GM21576 (cell line): ENCODE results near the gene ABTB2.
"Not testable (repeated sequence)": the region's sequence is repeated elsewhere in the genome, so short reads cannot be mapped to it uniquely, and the experiment has no call there.

Experiments
- ATAC-seq: cut with Tn5 transposase; IDR thresholded peaks from one replicate; pipeline ENCODE4 v1.9.1; 2021; ENCODE audit warnings: mild to moderate bottlenecking, moderate library complexity; ENCODE audit not compliant: unreplicated experiment

The ABTB2 gene

DNA sequence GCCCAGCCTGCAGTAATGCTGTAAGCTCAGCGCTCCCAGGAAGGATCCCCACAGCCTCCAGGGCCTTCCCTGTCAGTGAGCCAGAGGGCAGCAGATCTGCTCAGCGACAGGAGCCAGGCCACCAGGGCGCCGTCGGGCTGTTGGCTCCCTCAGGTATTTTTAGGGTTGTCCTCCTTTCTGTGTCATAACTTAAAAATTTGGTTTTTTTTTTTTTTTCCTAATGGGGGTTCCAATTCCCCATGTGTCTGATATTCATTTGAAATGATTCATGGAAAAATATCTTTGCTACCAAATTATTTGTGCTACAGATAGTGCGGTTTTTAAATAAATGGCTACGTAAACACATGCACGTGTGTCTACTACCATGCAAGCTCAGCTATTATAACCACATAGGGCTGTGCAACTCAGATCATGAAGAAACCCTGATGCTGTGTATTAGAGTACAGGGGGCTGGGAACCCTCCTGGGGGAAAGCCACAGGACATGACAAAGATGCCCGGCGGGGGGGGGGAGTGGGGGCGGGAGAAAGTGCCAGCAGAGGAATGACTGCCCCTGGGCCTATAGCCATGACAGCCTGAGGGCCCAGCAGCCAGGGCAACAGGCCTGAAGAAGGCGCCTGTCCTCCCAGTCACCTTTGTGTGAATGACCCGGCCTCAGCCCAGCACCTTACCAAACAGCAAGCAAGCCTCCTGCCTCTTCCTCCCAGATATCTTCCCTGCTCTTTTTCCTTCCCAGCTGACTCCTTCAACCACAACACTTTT is 163.1 kb downstream of the ABTB2 start:
- ATAC-seq: no peak

- no peak for ATAC-seq
Observed at GRCh38 chr11:34192481-34193401, 165.1 kb downstream of the ABTB2 start.

GRCh38 chr11:34191578-34191977 is 166.2 kb downstream of the ABTB2 start:
- no peak for ATAC-seq

DNA sequence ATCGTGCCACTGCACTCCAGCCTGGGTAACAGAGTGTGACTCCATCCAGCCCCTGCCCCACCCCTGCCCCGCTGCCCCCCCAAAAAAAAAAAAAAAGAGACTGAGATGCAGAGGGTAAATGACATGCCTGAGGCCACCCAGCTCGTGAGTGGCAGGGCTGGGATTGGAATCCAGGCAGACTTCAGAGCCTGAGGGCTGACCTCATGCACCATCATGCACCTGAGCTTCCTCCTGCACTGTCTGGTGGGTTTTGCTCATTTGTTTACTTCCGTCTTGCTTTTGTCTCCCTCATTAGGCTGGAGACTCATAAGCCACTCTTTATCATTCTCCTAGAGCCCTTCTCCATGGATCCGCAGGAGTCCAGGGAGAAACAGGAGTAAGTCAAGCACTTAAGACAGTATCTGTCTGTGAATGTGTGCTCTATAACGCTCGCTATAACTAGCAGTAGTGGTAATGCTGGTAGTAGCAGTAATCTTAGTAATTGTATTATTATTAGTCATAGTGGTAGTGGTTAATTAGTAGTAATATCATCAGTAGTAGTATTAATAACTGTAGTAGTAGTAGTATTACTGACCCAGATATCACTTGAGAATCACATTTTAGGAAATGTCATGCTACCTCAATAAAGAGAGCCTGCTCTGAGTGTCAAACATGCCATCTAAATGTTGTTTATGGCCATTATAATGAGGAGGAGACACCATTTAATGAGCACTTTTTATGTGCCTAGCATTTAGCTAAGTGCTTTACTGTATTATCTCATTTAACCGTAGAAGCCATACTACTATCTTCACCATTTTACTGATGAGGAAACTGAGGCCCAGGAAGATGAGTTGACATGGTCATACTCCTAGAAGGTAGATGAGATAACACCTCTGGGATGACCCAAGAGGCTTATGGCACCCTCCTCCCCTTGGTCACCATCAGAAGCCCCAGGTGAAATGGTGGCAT is 167.3 kb downstream of the ABTB2 start:
- ATAC-seq: no peak

GRCh38 chr11:34189191-34189590 is 168.6 kb downstream of the ABTB2 start:
- ATAC-seq: no peak

DNA sequence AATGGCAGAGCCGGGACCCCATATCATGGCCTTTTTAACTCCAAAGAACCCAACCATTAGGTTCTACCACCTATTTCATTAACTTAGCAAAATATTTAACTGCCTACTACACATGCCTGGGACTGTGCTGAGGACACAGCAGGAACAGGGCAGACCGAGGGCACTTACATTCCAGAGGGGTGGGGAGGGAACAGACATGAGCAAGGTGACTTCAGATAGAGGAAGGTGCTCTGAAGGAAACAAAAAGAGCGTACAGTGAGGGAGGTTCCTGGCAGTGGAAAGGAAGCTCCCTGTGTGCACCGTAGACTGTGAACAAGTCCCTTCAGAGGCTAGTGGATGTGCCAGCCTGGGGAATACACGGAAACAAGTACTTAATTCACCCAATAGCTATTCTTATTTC is 169.6 kb downstream of the ABTB2 start:
- ATAC-seq: no peak

DNA sequence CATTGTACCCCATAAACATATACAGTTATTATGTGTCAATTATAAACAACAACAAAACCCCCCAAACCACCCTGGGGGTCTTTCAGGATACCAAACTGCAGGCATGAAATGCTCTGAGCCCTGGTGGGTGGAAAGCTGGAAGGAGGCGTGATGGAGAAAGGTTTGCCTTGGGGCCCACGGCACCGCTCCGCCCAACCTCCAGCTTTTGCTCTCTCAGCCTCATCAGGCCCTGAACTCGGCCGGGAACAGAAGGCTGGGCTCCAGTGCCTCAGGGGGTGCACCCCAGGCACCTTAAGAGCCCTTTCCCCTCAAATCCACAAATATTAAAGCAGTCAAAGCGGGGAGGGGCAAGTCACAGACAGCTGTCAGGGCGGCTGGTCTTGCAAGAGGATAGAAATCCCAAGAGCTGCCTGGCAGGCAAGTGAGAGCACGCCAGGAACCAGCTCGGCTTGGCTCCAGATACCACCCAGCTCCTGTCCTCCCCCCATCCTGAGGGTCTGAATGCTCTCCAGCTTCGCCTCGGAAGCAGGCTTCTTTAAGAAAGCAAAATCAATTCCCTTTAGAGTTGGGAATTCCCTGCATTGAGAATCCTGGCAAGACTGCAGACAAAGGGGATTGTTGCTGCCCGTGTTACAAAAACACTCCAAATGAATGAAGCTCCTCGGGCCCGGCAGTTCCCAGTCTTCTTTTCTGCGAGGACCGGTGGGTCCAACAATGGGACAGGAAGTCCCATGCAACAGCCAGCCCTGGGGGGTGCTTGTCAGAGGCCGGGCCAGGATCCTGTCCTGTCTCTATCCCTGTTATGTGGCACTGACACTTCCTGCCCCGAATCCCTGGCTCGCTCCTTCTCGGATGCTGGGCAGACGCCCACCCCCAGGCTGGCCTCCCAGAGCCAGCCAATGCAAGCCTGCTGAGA is 171.6 kb downstream of the ABTB2 start:
- no peak for ATAC-seq

DNA sequence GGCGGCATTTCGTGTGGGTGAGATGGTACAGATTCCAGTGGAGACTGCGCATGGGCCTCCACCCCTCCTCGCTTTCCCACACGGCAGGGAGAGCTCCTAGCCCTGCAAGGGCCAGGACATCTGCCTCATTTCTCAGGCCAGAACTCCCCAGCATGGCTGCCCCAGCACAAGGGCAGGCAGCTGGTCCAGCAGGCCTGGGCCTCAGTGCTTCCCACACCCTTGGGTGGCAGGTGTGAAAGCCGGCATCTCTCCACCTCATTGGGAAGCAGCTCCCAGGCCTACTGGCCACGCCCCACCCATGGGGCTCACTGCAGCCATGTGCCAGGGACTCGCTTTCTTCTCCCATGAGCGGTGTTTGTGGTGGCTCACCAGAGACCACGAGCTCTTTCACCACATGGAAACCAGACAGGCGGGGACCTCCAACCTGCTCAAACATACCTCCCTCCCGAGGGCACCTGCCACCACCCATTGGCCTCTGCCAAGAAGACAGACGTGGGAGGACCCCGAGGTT is 173.2 kb downstream of the ABTB2 start:
- ATAC-seq: no peak

DNA sequence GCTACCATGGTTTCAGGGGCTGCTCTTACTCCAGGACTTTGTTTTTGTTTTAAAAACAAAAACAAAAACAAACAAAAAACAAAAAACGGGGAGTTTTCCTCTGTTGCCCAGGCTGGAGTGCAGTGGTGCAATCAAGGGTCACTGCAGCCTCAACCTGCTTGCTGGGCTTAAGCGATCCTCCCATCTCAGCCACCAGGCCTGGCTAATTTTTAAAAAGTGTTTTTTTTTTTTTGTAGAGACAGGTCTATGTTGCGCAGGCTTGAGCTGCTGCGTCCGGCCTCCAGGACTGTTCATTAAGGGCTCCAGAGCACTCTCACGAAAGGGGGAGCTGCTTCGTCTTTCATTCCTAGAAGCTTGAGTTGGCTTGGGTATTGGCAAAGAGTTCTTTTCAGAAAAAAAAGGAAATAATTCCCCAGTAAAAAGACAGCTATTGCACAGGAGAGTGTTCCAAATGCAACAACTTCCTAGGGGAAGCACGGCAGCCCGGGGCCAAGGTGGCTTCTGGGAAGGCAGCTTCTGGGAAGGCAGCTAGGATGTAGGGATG is 173.9 kb downstream of the ABTB2 start:
- ATAC-seq: no peak

DNA sequence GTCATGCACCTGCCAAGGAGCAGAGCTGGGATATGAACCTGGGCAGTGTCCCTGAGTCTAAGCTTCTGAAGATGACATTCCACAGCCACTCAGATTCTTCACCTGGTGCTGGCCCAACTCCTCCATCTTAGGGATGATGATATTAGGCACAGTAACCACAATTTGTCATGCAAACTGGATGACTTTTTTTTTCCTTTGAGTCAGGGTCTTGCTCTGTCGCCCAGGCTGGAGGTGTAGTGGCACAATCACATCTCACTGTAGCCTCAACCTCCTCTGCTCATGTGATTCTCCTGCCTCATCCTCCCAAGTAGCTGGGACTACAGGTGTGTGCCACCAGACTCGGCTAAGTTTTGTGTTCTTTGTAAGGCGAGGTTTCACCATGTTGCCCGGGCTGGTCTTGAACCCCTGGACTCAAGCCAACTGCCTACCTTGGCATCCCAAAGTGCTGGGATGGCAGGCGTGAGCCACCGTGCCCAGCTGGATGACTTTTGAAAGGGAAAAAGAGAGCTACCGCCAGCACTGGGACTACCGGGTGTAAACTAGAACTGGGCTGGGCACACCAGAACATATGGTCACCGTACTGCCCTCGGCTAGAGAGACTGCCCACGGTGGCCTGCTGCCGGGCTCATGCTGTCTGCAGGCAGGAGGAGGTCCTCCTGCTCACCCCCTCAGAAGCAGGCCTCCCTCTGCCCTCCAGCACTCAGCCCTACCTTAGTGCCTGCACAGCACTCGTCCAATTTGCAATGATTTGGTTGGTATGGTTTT is 174.7 kb downstream of the ABTB2 start:
- ATAC-seq: no peak

DNA sequence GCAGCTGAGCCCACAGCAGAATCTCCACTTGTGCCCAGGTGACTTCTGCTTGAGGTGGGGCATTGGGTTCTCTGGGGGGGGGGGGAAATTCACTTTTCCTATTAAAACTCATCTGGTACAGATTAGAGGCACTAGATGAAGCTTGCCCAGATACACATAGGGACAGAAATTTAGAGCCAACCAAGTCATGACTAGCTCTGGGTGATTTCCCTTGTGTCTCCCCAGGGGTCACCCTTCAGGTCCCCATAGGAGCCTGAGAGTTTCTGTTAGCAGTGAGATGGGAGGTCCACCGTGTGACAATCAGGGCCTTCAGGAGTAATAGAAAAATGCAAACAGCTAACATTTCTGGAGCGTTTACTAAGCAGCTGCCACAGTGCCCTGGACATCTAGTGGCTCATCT is 175.4 kb downstream of the ABTB2 start:
- no peak for ATAC-seq

GRCh38 chr11:34181856-34182405 is 175.9 kb downstream of the ABTB2 start:
- no peak for ATAC-seq

GRCh38 chr11:34181251-34181650 is 176.6 kb downstream of the ABTB2 start:
- no peak for ATAC-seq

- not testable (repeated sequence) for ATAC-seq
Observed at GRCh38 chr11:34180814-34181165, 177.0 kb downstream of the ABTB2 start.

GRCh38 chr11:34180040-34180813 is 177.6 kb downstream of the ABTB2 start:
- ATAC-seq: no peak

GRCh38 chr11:34179026-34179675 is 178.7 kb downstream of the ABTB2 start:
- no peak for ATAC-seq

DNA sequence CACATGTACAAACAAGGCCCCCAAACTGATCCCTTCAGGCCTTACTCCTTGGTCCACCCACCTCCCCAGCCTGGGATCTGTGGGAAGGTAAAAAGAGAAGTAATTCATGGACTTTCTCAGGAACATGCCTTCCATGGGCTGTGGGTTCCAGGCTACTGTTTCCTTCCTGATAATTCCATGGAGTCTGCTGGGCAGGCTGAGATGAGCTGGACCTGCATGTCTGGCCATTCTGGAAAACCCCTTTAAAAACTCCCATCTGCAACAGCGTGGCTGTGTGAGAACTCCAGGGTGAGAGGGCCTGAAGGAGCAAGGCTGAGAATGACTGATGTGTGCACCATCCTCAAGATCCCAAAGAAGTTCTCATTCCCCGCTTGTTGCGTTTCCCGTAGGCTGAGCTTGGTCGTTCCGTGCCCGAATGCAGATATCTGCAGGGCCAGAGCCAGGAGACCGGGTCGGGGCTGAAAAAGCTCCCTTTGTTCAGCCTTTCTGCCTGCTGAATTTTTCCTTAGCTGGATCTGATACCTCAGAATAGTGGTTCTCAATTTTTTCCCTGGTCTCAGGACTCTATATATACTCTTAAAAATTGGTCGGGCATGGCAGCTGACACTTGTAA is 179.5 kb downstream of the ABTB2 start:
- no peak for ATAC-seq
